LNCaP clone FGC (cell line): Measurements from ENCODE around the gene NARF.
A peak's percentile ranks its signal among the peaks of the same experiment; 100 is the strongest.

ENCODE experiments used
- DNase-seq: peaks from one replicate; pipeline ENCODE4 v3.0.0-alpha.2; 2011; ENCODE audit warnings: low read depth
- H3K4me3 ChIP-seq: 2 replicates; pipeline ENCODE4 v1.5.1; 2011; ENCODE audit warnings: mild to moderate bottlenecking, low read depth, low read length, control low read depth
- CTCF ChIP-seq: IDR thresholded peaks from 2 replicates; pipeline ENCODE4 v1.5.1; 2012; ENCODE audit warnings: mild to moderate bottlenecking; ENCODE audit not compliant: control insufficient read depth, insufficient read depth; ENCODE audit errors: extremely low read depth

Gene NARF

GRCh38 chr17:82518826-82519810, 60.6 kb downstream of the NARF start, which contains the start of gene FOXK2:
TSS of gene FOXK2 (plus strand) at chr17:82519732. CDS start at chr17:82519889, 157 bp downstream.
- H3K4me3 ChIP-seq, result peak within 1 kb of the TSS; percentile 65
- peak; percentile 82 for DNase-seq
- TF ChIP-seq CTCF, result no peak

- TF ChIP-seq CTCF, result no peak
- DNase-seq, result no peak
- peak overlapping the region; percentile 65 for H3K4me3 ChIP-seq
These were observed 61.7 kb downstream of the NARF start for GRCh38 chr17:82519971-82520903.

DNA sequence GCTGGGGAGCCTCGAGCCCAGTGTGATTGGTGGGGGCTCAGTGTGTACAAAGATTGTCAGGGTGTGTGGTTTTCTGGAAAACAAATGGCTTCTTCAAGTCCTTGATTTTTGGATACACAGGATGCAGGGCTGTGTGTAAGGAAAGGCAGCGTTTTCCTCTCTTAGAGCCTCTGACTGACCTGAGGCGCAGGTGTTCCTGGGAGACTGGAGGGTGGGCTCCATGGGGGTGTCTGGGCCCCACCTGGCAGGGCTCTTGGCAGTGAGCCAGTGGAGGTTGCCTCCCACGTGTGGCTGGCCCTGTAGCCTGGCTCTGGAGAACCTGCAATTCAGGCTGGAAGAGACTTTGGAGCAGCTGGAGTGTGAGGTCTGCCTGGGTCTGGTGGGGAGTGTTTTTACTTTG, 66.0 kb downstream of the NARF start:
- DNase-seq, result no peak
- no peak for TF ChIP-seq CTCF
- H3K4me3 ChIP-seq, result no peak overlapping the region

DNA sequence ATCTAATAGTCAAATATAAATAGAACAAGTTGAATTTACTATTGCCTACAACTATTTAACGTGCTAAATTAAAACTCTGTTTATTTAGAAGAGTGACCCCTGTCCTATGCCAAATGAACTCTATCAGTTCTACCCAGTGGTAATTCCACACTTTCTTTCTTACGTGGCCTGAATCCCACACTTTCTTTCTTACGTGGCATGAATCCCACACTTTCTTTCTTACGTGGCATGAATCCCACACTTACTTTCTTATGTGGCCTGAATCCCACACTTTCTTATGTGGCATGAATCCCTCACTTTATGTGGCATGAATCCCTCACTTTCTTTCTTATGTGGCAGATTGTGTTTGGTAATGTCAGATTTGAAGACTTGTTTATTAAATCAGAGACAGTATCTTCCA, 67.2 kb downstream of the NARF start:
- H3K4me3 ChIP-seq, result no peak overlapping the region
- DNase-seq, result no peak
- no peak for TF ChIP-seq CTCF

DNA sequence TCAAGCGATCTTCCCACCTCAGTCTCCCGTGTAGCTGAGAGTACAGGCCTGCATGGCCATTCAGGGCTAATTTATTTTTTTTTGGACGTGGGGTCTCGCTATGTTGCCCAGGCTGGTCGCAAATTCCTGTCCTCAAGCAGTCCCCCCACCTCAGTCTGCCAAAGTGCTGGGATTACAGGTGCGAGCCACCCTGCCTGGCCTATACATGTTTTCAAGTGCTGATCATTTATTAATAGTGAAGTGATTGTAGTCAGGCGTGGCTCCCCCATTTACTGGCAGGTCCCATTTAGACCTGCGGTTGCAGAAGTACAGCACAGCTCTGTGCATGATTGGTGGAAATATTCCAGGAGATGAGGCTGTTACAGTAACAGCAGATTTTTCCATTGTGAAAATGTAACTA, 69.4 kb downstream of the NARF start:
- DNase-seq, result no peak
- no peak overlapping the region for H3K4me3 ChIP-seq
- TF ChIP-seq CTCF, result no peak

DNA sequence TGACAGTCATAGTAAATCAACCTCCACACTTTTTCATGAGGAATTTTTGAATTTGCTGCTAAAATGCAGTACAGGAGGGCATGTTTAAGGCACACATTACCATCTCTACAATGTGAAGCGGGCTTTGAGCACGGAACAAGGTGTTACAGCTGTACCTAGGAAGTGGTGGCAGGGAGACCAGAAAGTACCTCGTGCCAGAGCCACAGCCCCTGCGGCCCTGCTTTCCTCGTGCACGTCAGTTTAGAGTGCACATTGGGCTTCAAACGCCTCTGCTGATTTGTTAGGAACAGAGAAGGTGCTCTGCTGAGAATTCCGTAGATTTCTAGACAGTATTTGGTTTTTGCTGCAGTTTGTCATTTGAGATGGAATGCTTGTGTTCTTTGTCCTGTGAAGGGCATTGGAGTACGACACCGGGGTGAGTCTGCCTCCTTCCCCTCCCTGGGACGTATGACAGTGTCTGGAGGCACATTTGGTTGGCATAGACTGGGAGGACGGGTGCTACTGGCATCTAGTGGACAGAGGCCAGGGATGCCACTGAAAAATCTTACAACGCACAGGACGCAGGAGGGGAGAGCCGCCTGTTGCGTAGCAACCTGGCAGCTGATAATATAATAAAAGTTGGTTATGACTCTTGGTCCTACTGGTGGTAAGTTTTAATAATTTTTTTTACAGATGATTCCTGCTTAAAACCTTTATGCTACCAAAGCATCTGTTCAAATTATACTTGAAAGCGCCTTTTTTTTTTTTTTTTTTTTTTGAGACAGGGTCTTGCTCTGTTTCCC, 70.1 kb downstream of the NARF start:
- TF ChIP-seq CTCF, result peak; percentile 84
- no peak overlapping the region for H3K4me3 ChIP-seq
- peak; percentile 92 for DNase-seq
